Measurements from ENCODE around the gene OPRL1.
"Not testable (repeated sequence)": the region's sequence is repeated elsewhere in the genome, so short reads cannot be mapped to it uniquely, and the experiment has no call there.

Gene OPRL1

DNA sequence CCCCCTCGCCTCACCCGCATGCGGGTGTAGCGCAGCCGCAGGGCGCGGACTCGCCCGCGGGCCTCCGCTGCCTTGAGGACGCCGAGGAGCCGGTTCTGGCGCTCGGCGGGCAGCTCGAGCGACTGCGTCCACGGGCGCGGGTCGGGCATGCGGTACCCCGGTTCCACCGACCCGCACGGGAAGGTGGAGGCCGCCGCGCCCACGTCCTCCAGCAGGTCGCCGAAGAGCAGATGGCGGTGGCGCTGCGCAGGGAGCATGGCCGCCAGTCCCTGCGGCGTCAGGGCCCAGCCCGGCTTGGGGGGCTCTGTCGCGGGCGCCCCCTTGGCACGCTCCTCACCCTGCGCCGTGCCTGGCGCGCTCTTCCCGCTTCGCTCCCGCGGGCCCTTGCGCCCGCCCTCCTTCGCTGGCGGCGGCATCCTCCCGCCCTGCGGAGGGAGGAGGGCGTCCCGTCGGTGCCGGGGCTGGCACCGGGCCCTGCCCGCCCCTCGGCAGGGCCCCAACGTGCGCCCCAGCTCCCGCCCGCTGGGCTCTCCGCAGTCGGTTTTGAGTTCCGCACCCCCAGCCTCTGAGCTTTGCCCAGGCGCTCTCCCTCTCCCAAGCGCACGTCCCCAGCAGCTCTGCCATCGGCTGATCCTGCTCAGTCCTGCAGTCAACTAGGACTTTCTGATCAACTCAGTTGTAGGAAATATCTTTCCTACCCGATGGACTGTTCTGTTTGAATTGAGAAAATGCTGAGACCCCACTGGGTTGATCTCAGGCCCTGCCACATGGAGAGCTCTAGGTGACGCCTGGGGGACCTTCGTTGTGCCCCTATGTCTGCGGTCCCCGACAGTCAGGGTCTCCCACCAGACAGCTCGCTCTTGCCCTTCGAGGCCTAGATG is 4.2 kb downstream of the OPRL1 start, which contains the start of gene LKAAEAR1:
Gene LKAAEAR1 (minus strand): TSS at position 595 of the 881 bp plus-strand sequence. CDS start 179 bp downstream, at position 416.
- DNase-seq (ENCODE audit: low spot score) (no peak), FAIRE-seq (no peak)

DNA sequence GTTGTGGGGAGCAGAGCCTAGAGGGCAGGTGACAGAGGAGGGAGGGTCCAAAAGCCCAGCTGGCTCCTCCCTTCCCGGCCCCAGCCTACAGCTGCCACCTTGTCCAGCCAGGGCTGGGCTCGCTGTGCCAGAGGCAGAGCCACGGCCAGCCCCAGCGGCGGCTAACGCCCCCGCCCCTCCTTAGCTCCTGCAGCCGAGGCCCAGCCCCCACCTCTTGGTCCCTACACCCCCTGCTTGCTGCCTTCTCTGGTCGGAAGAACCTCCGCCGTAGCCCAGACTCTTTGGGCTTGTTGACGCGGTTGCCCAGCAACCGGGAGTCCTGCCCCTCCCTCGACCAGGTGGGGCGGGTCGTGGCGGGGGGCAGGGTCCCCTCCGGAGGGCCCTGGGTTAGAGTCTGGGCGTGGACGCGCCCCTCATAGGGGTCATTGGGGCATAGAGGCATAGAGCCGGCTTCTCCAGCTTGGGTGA is 4.8 kb downstream of the OPRL1 start:
- DNase-seq (ENCODE audit: low spot score), result no peak
- FAIRE-seq, result no peak

DNA sequence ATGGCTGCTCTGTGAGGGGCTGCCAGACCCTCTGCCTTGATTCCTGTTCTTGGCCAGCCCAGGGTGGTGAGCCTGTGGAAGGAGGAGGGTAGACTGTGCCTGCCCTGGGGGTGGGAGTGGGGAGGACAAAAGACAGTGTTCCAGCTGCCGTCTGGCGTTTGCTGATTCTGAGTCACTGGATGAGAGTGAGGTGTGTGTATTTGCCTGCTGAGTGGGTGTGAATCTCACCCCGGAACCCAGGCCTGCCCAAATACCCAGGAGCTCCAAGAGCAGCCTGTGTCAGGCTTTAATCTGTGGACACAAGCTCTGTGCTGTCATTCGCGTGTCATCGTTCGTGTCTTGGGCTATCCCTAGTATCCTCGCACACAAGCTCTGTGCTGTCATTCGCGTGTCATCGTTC is 6.9 kb downstream of the OPRL1 start:
- FAIRE-seq (no peak), DNase-seq (ENCODE audit: low spot score) (no peak)

DNA sequence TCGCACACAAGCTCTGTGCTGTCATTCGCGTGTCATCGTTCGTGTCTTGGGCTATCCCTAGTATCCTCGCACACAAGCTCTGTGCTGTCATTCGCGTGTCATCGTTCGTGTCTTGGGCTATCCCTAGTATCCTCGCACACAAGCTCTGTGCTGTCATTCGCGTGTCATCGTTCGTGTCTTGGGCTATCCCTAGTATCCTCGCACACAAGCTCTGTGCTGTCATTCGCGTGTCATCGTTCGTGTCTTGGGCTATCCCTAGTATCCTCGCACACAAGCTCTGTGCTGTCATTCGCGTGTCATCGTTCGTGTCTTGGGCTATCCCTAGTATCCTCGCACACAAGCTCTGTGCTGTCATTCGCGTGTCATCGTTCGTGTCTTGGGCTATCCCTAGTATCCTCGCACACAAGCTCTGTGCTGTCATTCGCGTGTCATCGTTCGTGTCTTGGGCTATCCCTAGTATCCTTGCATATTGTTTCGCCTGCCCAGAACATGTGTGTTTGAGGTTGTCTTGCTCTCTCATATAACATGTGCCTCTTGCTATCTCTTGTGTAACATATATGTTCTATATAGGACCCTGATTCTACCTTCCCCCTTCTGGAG is 7.4 kb downstream of the OPRL1 start:
- FAIRE-seq; DNase-seq (ENCODE audit: low spot score): not testable (repeated sequence)

DNA sequence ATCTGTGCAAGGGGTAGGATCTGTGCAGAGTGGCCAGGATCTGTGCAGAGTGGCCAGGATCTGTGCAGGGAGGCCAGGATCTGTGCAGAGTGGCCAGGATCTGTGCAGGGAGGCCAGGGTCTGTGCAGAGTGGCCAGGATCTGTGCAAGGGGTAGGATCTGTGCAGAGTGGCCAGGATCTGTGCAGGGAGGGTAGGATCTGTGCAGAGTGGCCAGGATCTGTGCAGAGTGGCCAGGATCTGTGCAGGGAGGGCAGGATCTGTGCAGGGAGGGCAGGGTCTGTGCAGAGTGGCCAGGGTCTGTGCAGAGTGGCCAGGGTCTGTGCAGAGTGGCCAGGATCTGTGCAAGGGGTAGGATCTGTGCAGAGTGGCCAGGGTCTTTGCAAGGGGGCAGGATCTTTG is 8.7 kb downstream of the OPRL1 start:
- DNase-seq (ENCODE audit: low spot score), result not testable (repeated sequence)
- FAIRE-seq, result peak; percentile 99

DNA sequence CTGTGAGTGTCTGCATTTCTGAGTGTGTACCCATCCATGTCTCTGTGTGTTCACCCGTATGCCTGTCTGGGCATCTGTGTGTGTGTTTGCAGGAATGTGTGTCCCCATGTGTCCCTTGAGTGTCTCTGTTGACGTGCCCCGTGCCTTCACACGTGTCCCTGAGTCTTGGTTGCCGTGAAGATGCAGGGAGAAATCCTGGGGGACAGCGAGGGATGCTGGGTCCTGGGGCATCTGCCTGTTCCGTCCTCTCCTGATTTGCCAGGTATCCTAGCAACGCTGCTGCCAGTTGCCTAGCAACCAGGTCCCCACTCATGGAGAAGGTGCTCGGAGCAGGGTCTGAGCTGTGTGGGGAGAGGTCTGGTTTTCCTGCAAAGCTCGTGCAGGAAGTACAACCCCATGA is 10.3 kb downstream of the OPRL1 start:
- FAIRE-seq (no peak), DNase-seq (ENCODE audit: low spot score) (no peak)

DNA sequence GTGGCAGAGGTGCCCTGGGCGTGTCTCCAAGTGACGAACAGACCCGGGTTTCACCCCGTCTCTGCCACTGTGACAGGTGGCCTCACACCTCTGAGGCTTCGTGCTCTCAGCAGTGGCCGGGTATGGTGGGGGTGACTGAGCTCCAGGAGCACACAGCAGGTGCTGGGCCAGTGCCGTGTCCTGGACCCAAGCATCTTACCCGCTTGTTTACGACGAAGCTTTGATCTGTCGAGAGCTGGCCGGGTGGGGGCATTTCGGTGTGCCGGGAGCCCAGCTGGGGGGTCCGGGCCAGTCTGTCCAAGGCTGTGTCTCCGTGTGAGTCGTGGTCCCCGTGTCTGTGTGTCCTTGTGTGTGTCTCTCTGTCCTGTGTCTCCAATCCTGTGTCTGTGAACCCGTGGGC is 11.5 kb downstream of the OPRL1 start:
- FAIRE-seq (no peak), DNase-seq (ENCODE audit: low spot score) (no peak)

DNA sequence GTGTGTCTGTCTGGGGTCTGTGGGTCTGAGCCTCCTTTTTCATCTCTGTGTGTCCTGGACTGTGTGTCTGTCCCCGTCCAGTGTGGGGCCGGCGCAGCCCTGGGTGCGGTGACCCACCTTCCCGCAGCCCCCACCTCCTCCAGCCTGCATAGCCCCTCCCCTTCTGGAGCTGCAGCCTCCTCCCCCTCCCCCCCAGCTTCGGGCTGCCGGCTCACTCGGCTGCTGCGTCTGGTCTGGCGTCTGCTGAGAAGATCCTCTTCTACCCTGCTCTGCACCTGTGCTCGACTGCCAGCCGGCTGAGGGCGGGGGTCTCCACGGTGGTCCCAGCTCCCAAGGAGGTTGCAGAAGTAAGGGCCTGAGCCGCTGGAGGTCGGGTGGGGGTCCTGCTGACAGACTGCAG is 11.9 kb downstream of the OPRL1 start:
- FAIRE-seq (no peak), DNase-seq (ENCODE audit: low spot score) (no peak)

DNA sequence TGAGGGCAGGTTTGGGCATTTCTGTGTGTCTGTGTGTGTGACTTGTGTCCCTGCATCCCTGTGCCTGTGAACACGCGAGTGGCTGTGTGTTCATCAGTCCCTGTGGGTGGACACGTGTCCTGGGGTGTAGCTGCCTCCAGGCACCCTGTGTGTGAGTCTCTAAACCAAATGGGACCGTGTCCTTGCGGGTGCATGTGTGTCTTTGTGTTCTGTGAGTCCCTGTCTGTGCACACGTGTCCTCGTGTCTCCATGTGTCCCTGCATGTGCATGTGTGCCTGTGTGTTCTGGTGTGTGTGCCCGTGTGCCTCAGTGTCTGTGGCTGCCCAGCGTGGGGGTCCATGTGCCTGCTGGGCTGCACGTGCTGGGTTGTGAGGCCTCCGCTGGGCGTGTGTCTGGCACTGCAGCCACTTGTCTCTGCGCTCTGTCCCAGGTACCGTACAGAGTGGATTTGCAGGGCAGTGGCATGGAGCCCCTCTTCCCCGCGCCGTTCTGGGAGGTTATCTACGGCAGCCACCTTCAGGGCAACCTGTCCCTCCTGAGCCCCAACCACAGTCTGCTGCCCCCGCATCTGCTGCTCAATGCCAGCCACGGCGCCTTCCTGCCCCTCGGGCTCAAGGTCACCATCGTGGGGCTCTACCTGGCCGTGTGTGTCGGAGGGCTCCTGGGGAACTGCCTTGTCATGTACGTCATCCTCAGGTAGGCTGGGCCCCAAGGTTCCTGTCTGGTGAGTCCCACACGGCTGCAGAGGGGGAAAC is 12.6 kb downstream of the OPRL1 start:
- FAIRE-seq, result no peak
- DNase-seq (ENCODE audit: low spot score), result no peak

DNA sequence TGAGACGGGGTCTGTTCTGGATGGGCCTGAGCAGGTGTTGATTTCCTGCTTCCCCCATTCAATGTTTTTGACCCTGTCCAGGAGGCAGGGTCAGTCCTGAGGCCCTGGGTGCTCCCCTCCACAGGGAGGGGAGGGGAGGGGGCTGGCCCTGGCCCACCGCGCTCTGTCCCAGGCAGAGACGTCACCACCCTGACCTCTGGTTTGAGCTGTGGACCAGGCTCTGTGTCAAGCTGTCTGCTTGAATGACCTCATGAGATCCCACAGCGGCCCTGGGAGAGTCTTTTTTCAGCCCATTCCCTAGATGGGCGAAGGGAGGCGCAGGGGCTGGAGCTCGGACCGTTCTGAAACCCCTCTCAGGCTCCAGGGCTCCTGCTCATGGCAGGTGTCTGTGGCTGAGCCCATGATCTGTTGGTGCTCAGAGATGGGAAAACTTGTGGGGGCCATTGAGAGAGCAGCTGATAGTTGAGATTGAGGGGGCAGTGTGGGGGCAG is 13.2 kb downstream of the OPRL1 start:
- FAIRE-seq (no peak), DNase-seq (ENCODE audit: low spot score) (no peak)

DNA sequence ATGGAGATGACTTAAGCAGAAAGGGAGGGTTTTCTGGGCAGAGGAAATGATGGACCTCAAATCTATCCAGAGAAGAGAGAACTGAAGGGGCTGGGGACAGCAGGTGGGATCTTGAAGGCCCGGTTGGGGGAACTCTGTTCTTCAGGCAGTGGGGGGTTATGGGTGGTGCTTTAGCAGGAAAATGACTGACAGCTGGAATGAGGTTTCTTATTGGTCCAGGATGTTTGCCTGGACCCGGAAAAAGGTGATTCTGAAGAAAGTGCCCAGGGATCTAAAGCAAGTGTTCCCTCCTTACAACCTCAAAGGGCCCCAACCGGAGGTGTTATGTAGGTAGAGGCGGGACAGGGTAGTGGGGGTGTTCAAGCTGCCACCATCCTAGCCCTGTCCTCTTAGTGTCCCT is 15.6 kb downstream of the OPRL1 start:
- DNase-seq (ENCODE audit: low spot score) (no peak), FAIRE-seq (no peak)

DNA sequence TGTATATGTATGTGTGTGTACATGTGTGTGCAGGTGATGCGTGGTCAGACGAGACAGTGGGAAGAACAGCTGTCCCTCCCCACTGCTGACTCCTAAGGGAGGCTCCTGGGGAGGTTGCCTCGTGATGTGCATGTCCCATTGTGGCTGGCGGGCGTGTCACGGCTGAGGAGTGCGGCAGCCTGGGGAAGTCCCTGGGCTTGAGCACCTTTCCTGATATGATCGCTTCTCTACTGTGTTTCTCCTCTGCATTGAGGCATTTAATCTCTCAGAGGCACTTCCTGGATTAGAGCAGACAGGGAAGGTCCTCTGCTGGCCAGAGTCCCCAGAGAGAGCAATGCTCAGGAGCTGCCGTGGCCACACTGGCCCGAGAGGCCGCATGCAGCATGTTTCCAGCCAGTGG is 16.0 kb downstream of the OPRL1 start:
- FAIRE-seq, result no peak

DNA sequence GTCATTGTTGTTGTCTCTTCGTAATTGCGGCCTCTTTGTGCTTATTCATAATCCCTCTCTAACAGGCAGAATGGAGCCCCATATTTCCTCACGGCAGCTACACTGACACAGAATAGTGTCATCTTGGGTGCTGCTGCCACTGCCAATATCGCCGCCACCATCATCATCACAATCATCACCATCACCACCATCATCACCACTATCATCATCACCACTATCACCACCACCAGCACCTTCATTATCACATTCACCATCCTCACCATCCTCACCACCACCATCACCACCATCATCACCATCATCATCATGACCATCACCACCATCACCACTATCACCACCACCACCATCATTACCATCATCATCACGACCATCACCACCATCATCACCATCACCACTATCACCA is 16.7 kb downstream of the OPRL1 start:
- DNase-seq (ENCODE audit: low spot score) (no peak), FAIRE-seq (no peak)

More for the DNA sequence above, 16.0 kb downstream of the OPRL1 start:
- DNase-seq (ENCODE audit: low spot score), result no peak

DNA sequence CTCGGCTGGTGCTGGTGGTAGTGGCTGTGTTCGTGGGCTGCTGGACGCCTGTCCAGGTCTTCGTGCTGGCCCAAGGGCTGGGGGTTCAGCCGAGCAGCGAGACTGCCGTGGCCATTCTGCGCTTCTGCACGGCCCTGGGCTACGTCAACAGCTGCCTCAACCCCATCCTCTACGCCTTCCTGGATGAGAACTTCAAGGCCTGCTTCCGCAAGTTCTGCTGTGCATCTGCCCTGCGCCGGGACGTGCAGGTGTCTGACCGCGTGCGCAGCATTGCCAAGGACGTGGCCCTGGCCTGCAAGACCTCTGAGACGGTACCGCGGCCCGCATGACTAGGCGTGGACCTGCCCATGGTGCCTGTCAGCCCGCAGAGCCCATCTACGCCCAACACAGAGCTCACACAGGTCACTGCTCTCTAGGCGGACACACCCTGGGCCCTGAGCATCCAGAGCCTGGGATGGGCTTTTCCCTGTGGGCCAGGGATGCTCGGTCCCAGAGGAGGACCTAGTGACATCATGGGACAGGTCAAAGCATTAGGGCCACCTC is 18.7 kb downstream of the OPRL1 start:
- no peak for DNase-seq (ENCODE audit: low spot score)
- no peak for FAIRE-seq

DNA sequence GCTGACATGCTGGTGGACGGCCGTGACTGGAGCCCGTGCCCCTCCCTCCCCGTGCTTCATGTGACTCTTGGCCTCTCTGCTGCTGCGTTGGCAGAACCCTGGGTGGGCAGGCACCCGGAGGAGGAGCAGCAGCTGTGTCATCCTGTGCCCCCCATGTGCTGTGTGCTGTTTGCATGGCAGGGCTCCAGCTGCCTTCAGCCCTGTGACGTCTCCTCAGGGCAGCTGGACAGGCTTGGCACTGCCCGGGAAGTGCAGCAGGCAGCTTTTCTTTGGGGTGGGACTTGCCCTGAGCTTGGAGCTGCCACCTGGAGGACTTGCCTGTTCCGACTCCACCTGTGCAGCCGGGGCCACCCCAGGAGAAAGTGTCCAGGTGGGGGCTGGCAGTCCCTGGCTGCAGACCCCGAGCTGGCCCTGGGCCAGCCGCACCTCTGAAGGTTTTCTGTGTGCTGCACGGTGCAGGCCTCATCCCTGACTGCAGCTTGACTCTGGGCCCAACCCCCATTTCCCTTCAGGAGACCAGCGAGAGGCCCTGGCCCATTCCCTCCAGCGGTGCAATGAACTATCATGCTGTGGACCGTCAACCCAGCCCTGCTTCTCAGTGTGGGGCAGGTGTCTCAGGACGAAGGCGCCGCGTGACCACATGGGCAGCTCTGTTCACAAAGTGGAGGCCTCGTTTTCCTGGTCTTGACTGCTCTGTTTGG is 19.4 kb downstream of the OPRL1 start:
- DNase-seq (ENCODE audit: low spot score) (no peak), FAIRE-seq (no peak)

DNA sequence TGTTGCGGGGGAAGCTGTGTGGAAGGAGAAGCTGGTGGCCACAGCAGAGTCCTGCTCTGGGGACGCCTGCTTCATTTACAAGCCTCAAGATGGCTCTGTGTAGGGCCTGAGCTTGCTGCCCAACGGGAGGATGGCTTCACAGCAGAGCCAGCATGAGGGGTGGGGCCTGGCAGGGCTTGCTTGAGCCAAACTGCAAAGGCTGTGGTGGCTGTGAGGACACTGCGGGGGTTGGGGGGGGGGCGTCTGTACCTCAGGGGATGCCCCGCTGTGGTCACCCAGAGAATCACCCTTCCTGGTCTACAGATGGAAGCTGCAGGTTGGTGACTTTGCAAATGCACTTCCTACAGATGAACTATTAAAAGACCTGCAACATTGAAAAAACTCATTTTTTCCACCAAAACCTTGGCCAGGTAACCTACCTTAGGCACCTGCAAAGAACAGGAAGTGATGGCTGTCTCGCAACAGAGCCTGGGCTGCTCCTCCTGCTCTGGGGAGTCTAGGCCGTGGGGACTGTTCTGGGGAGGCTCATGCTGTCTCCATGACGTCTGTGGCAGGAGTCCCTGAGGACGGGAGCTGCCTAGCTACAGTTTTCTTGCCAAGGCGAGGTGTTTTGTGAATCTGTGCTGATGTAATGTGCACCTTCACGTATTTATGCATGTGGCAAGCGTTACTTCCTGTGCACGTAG is 20.1 kb downstream of the OPRL1 start:
- FAIRE-seq (no peak), DNase-seq (ENCODE audit: low spot score) (no peak)

DNA sequence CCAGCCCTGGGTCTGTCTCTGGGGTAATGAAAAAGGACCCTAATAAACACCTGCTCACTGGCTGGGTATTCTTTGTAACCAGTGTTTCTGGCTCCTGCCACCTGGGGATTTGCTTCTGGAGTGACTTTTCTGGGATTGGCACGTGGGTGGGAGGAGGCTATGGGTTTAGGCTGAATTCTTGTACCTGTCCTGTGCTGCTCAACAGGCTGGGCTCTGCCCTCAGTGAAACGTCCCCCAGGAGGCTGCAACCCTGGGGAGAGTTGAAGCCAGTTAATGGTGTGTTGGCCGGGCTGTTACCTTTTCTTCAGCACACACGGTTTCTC is 20.6 kb downstream of the OPRL1 start:
- DNase-seq (ENCODE audit: low spot score) (no peak), FAIRE-seq (no peak)

DNA sequence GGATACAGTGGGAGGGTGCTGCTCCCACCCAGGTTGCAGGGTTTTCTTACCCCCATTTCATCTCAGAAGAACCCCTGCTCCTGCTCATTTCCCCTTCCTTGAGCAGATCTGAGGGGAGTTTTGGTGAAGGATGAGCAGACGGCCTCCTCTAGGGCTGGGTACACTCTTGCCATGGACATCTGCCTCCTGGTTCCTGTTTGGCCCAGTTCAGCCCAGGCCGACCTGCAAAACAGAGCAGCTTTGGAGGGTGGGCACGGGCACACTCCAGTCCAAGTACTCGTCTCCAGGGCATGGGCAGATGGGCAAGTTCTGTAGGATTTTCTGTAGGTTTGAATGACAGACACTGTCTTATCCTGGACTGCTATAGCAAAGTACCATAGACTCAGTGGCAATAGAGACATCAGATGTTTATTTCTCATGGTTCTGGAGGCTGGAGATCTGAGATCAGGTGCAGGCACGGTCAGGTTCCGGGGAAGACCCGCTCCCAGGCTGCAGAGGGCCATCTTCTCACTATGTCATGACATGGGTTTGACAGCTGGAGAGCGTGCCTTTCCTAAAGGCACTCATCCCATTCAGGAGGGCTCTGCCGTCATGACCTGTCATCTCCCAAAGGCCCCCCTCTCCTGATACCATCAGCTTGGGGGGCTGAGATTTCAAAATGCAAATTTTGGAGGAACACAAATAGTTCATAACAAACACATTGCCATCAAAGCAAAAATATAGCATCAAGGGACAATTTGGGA is 21.2 kb downstream of the OPRL1 start:
- DNase-seq (ENCODE audit: low spot score), result no peak
- FAIRE-seq, result no peak

DNA sequence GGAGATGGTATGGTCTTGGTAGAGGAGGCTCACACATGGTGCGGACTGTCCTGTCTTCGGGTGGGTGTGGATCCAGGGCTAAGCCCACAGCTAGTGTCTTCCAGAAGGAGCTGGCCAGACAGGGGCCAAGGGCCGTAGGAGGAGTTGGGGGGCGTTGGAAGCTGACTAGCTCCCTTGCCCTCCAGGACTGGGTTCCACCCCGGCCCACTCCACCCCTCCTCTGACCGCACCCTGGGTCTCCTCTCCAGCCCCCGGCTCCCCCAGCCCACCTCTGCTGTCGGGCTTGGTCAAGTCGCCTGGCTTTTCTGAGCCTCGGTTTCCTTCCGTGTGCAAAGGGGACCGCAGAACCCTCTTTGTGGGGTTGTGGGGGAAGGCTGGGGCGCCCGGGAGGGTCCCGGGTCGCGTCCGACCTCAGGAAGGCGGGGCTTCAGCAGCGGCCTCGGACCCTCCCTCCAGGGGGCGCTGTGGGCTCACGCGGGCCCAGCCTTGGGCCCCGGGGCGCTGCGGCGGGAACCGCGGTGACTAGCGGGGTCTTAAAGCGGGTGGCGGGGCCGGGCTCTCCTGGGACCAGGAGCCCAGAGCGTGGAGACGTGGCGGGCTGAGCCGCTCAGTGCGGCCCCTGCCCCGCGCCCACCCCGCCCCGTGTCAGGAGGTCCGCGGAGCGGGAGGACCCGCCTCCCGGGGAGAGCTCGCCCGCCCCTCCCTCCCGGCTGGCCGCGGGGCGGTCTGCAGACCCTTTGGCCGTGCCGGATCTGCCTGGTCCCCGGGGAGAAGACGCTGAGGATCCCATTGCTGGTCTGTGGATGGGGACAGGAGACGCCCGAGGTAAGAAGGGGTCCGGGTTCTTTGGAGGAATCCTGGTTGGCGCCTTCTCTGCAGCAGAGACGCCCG is 22.1 kb downstream of the OPRL1 start:
- FAIRE-seq (no peak), DNase-seq (ENCODE audit: low spot score) (peak; percentile 86)
